HepG2 (cell line): Measurements from ENCODE around the gene RRP36. TPM values are rescaled to one million over a fixed set of nuclear protein-coding genes. Genes with fewer than 3 reads are reported as not detected.

ENCODE experiments used
- E2F5 ChIP-seq: sonication (generic); formaldehyde crosslinking; conservative IDR thresholded peaks from 2 replicates; pipeline ENCODE4 v1.4.0; 2020; ENCODE audit warnings: missing genetic modification reagents
- FOXJ3 ChIP-seq: sonication (generic); formaldehyde crosslinking; IDR thresholded peaks from 2 replicates; pipeline ENCODE4 v1.4.0; 2020; ENCODE audit warnings: missing genetic modification reagents, mild to moderate bottlenecking, borderline replicate concordance
- IRF9 ChIP-seq: sonication (generic); formaldehyde crosslinking; IDR thresholded peaks from 2 replicates; pipeline ENCODE4 v1.8.0; 2022; ENCODE audit warnings: missing genetic modification reagents, mild to moderate bottlenecking, borderline replicate concordance
- LBX2 ChIP-seq: sonication (generic); formaldehyde crosslinking; IDR thresholded peaks from 2 replicates; pipeline ENCODE4 v1.5.0; 2020; ENCODE audit warnings: missing genetic modification reagents, mild to moderate bottlenecking, borderline replicate concordance
- MAX ChIP-seq: IDR thresholded peaks from 2 replicates; pipeline ENCODE4 v1.6.1; 2012; ENCODE audit warnings: inconsistent platforms
- MTA1 ChIP-seq: sonication (generic); formaldehyde crosslinking; IDR thresholded peaks from 2 replicates; pipeline ENCODE4 v1.4.0; 2020; ENCODE audit warnings: missing genetic modification reagents, mild to moderate bottlenecking, borderline replicate concordance
- NBN ChIP-seq: fragments of 450-650 bp; conservative IDR thresholded peaks from 2 replicates; pipeline ENCODE4 v1.6.1; 2017
- SALL2 ChIP-seq: sonication (generic); formaldehyde crosslinking; IDR thresholded peaks from 2 replicates; pipeline ENCODE4 v1.8.1; 2023; ENCODE audit warnings: mild to moderate bottlenecking, missing genetic modification reagents, inconsistent platforms
- SRF ChIP-seq: IDR thresholded peaks from 2 replicates; pipeline ENCODE4 v1.6.1; 2011; ENCODE audit warnings: mild to moderate bottlenecking, low read depth, low read length, moderate library complexity
- THRA ChIP-seq: sonication (generic); formaldehyde crosslinking; IDR thresholded peaks from 2 replicates; pipeline ENCODE4 v1.4.0; 2020; ENCODE audit warnings: missing genetic modification reagents, borderline replicate concordance
- ZBTB44 ChIP-seq: sonication (generic); formaldehyde crosslinking; IDR thresholded peaks from 2 replicates; pipeline ENCODE4 v1.4.0; 2020; ENCODE audit warnings: missing genetic modification reagents
- ZFP82 ChIP-seq: sonication (generic); formaldehyde crosslinking; IDR thresholded peaks from 2 replicates; pipeline ENCODE4 v1.5.1; 2020; ENCODE audit warnings: mild to moderate bottlenecking, missing genetic modification reagents, borderline replicate concordance
- ZNF333 ChIP-seq: sonication (generic); formaldehyde crosslinking; IDR thresholded peaks from 2 replicates; pipeline ENCODE4 v1.4.0; 2020; ENCODE audit warnings: mild to moderate bottlenecking, missing genetic modification reagents, borderline replicate concordance
- ZNF337 ChIP-seq: sonication (generic); formaldehyde crosslinking; IDR thresholded peaks from 2 replicates; pipeline ENCODE4 v1.5.1; 2020; ENCODE audit warnings: missing genetic modification reagents, low read depth, mild to moderate bottlenecking, borderline replicate concordance
- ZXDC ChIP-seq: sonication (generic); formaldehyde crosslinking; IDR thresholded peaks from 2 replicates; pipeline ENCODE4 v1.5.0; 2020; ENCODE audit warnings: mild to moderate bottlenecking, missing genetic modification reagents
- polyA plus RNA-seq, 8 experiments: library from polyadenylated mRNA; depleted of rRNA in 3 of 8; stranded (reverse) in 7 of 8; unstranded in 1 of 8; fragments of >200 nt; fragmentation: Illumina TruSeq in 4 of 8; extraction: Trizol in 4 of 8; gene quantifications; 2 replicates each; pipeline versions ENCODE4 v1.2.1 to v1.2.3, GENCODE V29; 2011 to 2016; ENCODE audit warnings: low read depth in 4 of 8, missing spikeins in 1 of 8, mixed read lengths in 1 of 8; ENCODE audit not compliant: insufficient read depth in 1 of 8
- total RNA-seq, 5 experiments: library from RNA; depleted of rRNA; stranded (reverse); fragments of >200 nt; fragmentation: Illumina TruSeq; extraction: Trizol; gene quantifications; 2 replicates each; pipeline ENCODE4 v1.2.3, GENCODE V29; 2016; ENCODE audit warnings: low read depth in 1 of 5

Gene RRP36
- total and polyA plus RNA-seq, 2 of the 13 experiments (the other 11 are each of a cell fraction or from before 2014, with no cell fraction given), result 29.5 to 144 TPM

- TF ChIP-seq ZNF337 (CRISPR knock-in tag), result no peak
- TF ChIP-seq SALL2 (CRISPR knock-in tag), result peak; percentile 65; the same call in 1 of the 2 replicates
- no peak for TF ChIP-seq ZFP82 (CRISPR knock-in tag)
- peak; percentile 18 for TF ChIP-seq MAX
- peak; percentile 35; the same call in 1 of the 2 replicates for TF ChIP-seq ZNF333 (CRISPR knock-in tag)
- no peak for TF ChIP-seq NBN
- 0 out of 2 replicates have a peak, but pooled peaks have one; percentile 20 for TF ChIP-seq THRA (CRISPR knock-in tag)
- no peak for TF ChIP-seq MTA1 (CRISPR knock-in tag)
- no peak for TF ChIP-seq ZXDC (CRISPR knock-in tag)
- no peak for TF ChIP-seq E2F5 (CRISPR knock-in tag)
- peak; percentile 74 for TF ChIP-seq SRF
- no peak; the same call in 1 of the 2 replicates for TF ChIP-seq ZBTB44 (CRISPR knock-in tag)
- peak; percentile 17; the same call in 1 of the 2 replicates for TF ChIP-seq IRF9
- TF ChIP-seq FOXJ3 (CRISPR knock-in tag), result peak; percentile 29; the same call in 1 of the 2 replicates
- no peak for TF ChIP-seq LBX2 (CRISPR knock-in tag)
These were observed 37.2 kb upstream of the RRP36 start, which contains the start of gene PPP2R5D (continued) for GRCh38 chr6:42984001-42984923.
